GM21390 (cell line): Measurements from ENCODE around the gene GLUL.

Source experiments
- ATAC-seq: cut with Tn5 transposase; IDR thresholded peaks from one replicate; pipeline ENCODE4 v1.9.1; 2021; ENCODE audit not compliant: unreplicated experiment

GLUL gene

GRCh38 chr1:182332261-182333060, 59.1 kb downstream of the GLUL start:
- ATAC-seq, result no peak
